ENCODE measurements around the gene GORASP1. TPM values are rescaled to one million over a fixed set of nuclear protein-coding genes. Genes with fewer than 3 reads are reported as not detected.

GORASP1 gene
- total RNA-seq, 2 experiments from 2014 or later, result 31.6 to 33.7 TPM

GRCh38 chr3:39137991-39138803, 30.8 kb upstream of the GORASP1 start:
- peaks cover 16% of the 10 kb centered on the region for H3K4me1 Mint-ChIP-seq
- no peak overlapping the region for H3K4me3 Mint-ChIP-seq
- H3K9me3 Mint-ChIP-seq, result no peaks in the 10 kb centered on the region
- ChIA-PET CTCF (interaction anchor here (0.6 to 1.7 kb wide), 5 partner anchors 9 to 150 kb away, joined by 3 to 6 read pairs (median 3); no protein-coding TSS in a partner anchor), POLR2A (no interaction called here)
- H3K27me3 Mint-ChIP-seq, result no peaks in the 10 kb centered on the region
- H3K36me3 Mint-ChIP-seq (ENCODE audit: low read depth), result peaks cover 16% of the 10 kb centered on the region
- H3K27ac Mint-ChIP-seq, result no peak overlapping the region
- DNase-seq, result no peak

GRCh38 chr3:39137435-39137936, 30.1 kb upstream of the GORASP1 start:
- Mint-ChIP-seq H3K27ac (no peak overlapping the region), H3K36me3 (ENCODE audit: low read depth) (peaks cover 10% of the 10 kb centered on the region), H3K9me3 (no peaks in the 10 kb centered on the region), H3K4me1 (peaks cover 13% of the 10 kb centered on the region), H3K27me3 (no peaks in the 10 kb centered on the region), H3K4me3 (no peak overlapping the region)
- POLR2A ChIA-PET, result no interaction called here
- no peak for DNase-seq
- CTCF ChIA-PET, result interaction anchor here (0.9 to 1.7 kb wide), 4 partner anchors 10 to 151 kb away, joined by 3 to 6 read pairs (median 4); no protein-coding TSS in a partner anchor

DNA sequence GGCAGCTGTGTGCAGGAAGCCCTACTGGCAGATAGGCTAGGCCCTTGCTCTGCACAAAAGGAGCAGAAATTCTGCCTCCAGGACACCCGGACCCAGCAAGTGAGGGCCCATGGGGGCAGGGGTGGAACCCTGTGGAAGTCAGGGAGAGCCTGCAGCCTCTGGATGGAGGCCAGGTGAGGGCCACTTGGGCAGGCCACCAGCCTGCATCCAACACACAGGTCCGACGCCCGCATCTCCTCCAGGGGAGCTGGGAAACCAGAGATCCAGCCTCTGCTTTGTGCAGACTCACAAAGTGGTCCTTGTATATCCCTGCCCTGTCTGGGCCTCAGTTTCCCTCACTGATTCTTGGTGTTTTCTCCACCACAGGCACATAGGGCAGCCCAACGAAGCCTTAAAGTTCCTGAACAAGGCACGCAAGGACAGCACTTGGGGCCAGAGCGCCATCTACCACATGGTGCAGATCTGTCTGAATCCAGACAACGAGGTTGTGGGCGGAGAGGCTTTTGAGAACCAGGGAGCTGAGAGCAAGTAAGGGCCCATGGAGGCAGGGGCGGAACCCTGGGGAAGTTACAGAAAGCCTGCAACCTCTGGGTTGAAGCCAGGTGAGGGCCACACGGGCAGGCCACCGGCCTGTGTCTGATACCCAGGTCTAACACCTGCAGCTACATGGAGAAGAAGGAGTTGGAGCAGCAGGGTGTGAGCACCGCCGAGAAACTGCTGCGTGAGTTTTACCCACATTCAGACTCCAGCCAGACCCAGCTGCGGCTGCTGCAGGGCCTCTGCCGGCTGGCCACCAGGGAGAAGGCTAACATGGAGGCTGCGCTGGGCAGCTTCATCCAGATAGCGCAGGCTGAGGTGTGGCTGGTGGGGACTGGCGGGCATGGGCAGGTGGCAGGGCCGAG, 29.4 kb upstream of the GORASP1 start:
- Mint-ChIP-seq H3K36me3 (ENCODE audit: low read depth) (peaks cover 6% of the 10 kb centered on the region), H3K9me3 (no peaks in the 10 kb centered on the region), H3K4me1 (peaks cover 8% of the 10 kb centered on the region), H3K27me3 (no peaks in the 10 kb centered on the region), H3K27ac (no peak overlapping the region), H3K4me3 (no peak overlapping the region)
- POLR2A ChIA-PET, result no interaction called here
- CTCF ChIA-PET, result interaction anchor here (0.6 to 1.7 kb wide), 6 partner anchors 10 to 151 kb away, joined by 3 to 6 read pairs (median 4); no protein-coding TSS in a partner anchor
- DNase-seq, result no peak

- ChIA-PET POLR2A (no interaction called here), CTCF (interaction anchor here (1.9 to 2.2 kb wide), 2 partner anchors 9 to 10 kb away, joined by 4 to 10 read pairs; no protein-coding TSS in a partner anchor)
- DNase-seq, result no peak
- Mint-ChIP-seq H3K4me3 (no peak overlapping the region), H3K9me3 (no peaks in the 10 kb centered on the region), H3K27me3 (no peaks in the 10 kb centered on the region), H3K4me1 (no peaks in the 10 kb centered on the region), H3K27ac (no peak overlapping the region), H3K36me3 (ENCODE audit: low read depth) (peaks cover 3% of the 10 kb centered on the region)
Observed at GRCh38 chr3:39135170-39135805, 27.9 kb upstream of the GORASP1 start.

DNA sequence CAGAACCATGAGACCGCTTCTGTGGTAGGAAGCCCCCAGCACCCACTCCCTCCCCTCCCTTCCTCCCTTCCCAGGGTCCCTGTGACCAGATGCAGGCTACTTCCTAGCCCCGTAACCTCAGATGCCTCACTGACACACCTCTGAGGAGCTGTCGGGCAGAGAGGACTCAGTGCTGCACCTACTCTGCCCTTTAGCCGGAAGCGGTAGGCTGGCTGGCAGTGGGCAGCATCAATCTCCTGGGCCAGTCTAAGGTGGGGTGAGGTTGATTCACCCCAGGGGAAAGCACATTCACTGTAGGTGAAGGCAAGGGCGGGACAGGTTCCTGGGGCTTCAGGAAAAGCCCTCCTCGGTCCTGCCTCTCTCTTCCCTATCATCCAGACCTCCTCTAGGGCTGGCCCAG, 26.9 kb upstream of the GORASP1 start:
- no peak for DNase-seq
- ChIA-PET POLR2A (no interaction called here), CTCF (interaction anchor here (0.6 to 2.2 kb wide), 5 partner anchors 8 to 18 kb away, joined by 3 to 10 read pairs (median 4); no protein-coding TSS in a partner anchor)
- H3K27ac Mint-ChIP-seq, result no peak overlapping the region
- H3K36me3 Mint-ChIP-seq (ENCODE audit: low read depth), result peaks cover 3% of the 10 kb centered on the region
- no peak overlapping the region for H3K4me3 Mint-ChIP-seq
- H3K9me3 Mint-ChIP-seq, result no peaks in the 10 kb centered on the region
- no peaks in the 10 kb centered on the region for H3K27me3 Mint-ChIP-seq
- H3K4me1 Mint-ChIP-seq, result no peaks in the 10 kb centered on the region

- ChIA-PET CTCF (interaction anchor here (0.6 to 2.2 kb wide), 7 partner anchors 9 to 158 kb away, joined by 3 to 10 read pairs (median 4); no protein-coding TSS in a partner anchor), POLR2A (no interaction called here)
- no peaks in the 10 kb centered on the region for H3K4me1 Mint-ChIP-seq
- H3K9me3 Mint-ChIP-seq, result no peaks in the 10 kb centered on the region
- H3K4me3 Mint-ChIP-seq, result no peak overlapping the region
- H3K27me3 Mint-ChIP-seq, result no peaks in the 10 kb centered on the region
- peaks cover 3% of the 10 kb centered on the region for H3K36me3 Mint-ChIP-seq (ENCODE audit: low read depth)
- H3K27ac Mint-ChIP-seq, result no peak overlapping the region
- DNase-seq, result no peak
Observed at GRCh38 chr3:39133822-39134221, 26.4 kb upstream of the GORASP1 start.

DNA sequence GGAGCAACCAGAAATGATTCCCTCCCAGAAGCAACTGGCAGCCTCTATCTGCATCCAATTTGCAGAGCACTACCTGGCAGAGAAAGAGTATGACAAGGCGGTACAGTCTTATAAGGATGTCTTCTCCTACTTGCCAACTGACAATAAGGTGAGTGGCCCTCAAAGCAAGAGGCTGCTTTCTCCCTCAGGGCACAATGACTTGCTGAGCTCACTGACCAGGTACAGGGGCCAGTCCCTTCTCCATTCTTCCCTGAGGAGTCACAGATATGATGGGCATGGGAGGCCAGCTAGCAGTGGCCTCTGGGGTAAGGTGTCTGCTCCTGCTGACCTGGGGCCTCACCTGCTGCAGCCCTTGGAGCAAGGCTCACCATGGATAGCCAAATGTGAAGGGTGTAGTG, 25.7 kb upstream of the GORASP1 start:
- no peaks in the 10 kb centered on the region for H3K9me3 Mint-ChIP-seq
- DNase-seq, result no peak
- no peak overlapping the region for H3K4me3 Mint-ChIP-seq
- H3K4me1 Mint-ChIP-seq, result peaks cover 6% of the 10 kb centered on the region
- H3K36me3 Mint-ChIP-seq (ENCODE audit: low read depth), result peaks cover 3% of the 10 kb centered on the region
- CTCF ChIA-PET, result interaction anchor here (1.2 to 2.2 kb wide), 5 partner anchors 8 to 158 kb away, joined by 3 to 10 read pairs (median 4); no protein-coding TSS in a partner anchor
- no peak overlapping the region for H3K27ac Mint-ChIP-seq
- POLR2A ChIA-PET, result no interaction called here
- H3K27me3 Mint-ChIP-seq, result no peaks in the 10 kb centered on the region

- Mint-ChIP-seq H3K36me3 (ENCODE audit: low read depth) (peaks cover 3% of the 10 kb centered on the region), H3K4me1 (peaks cover 13% of the 10 kb centered on the region), H3K27ac (no peak overlapping the region), H3K4me3 (no peak overlapping the region), H3K27me3 (no peaks in the 10 kb centered on the region), H3K9me3 (no peaks in the 10 kb centered on the region)
- POLR2A ChIA-PET, result no interaction called here
- no peak for DNase-seq
- CTCF ChIA-PET, result interaction anchor here (1.0 to 1.7 kb wide), 6 partner anchors 14 to 159 kb away, joined by 3 to 6 read pairs (median 3); no protein-coding TSS in a partner anchor
Observed at GRCh38 chr3:39132096-39133092, 25.0 kb upstream of the GORASP1 start.

GRCh38 chr3:39130693-39131265, 23.4 kb upstream of the GORASP1 start:
- CTCF ChIA-PET, result interaction anchor here (0.9 to 1.5 kb wide), 7 partner anchors 13 to 60 kb away, joined by 3 to 5 read pairs (median 4); partner anchors contain the start of genes GORASP1 and TTC21A
- POLR2A ChIA-PET, result no interaction called here
- peaks cover 22% of the 10 kb centered on the region for H3K4me1 Mint-ChIP-seq

GRCh38 chr3:39130026-39130425, 22.6 kb upstream of the GORASP1 start:
- CTCF ChIA-PET, result interaction anchor here (1.4 to 2.2 kb wide), 3 partner anchors 9 to 15 kb away, joined by 3 to 6 read pairs (median 4); no protein-coding TSS in a partner anchor
- H3K4me1 Mint-ChIP-seq, result peaks cover 22% of the 10 kb centered on the region
- peaks cover 3% of the 10 kb centered on the region for H3K36me3 Mint-ChIP-seq (ENCODE audit: low read depth)
- H3K27ac Mint-ChIP-seq, result peak overlapping the region; percentile 22
- no peaks in the 10 kb centered on the region for H3K27me3 Mint-ChIP-seq
- POLR2A ChIA-PET, result interaction anchor here (0.5 kb wide), 1 partner anchor 14 kb away, joined by 7 read pairs; no protein-coding TSS in a partner anchor
- no peak for DNase-seq
- no peaks in the 10 kb centered on the region for H3K9me3 Mint-ChIP-seq
- no peak overlapping the region for H3K4me3 Mint-ChIP-seq

More at GRCh38 chr3:39130693-39131265, 23.4 kb upstream of the GORASP1 start:
- Mint-ChIP-seq H3K36me3 (ENCODE audit: low read depth) (peaks cover 3% of the 10 kb centered on the region), H3K27ac (no peak overlapping the region), H3K4me3 (no peak overlapping the region), H3K9me3 (no peaks in the 10 kb centered on the region), H3K27me3 (no peaks in the 10 kb centered on the region)
- DNase-seq, result no peak

DNA sequence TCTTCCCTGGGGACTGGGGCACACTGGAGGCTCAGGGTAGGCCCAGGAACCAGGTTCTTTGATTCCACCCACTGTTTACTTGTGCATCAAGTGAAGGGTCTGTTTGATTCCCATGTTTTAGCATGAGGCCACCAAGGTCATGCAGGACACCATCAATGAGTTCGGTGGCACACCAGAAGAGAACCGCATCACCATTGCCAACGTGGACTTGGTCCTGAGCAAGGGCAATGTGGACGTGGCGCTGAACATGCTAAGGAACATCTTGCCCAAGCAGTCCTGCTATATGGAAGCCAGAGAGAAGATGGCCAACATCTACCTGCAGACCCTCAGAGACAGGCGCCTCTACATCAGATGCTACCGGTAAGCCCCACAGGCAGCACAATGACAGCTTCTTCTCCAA, 21.5 kb upstream of the GORASP1 start:
- Mint-ChIP-seq H3K36me3 (ENCODE audit: low read depth) (peaks cover 3% of the 10 kb centered on the region), H3K9me3 (no peaks in the 10 kb centered on the region), H3K27ac (peak overlapping the region; percentile 73), H3K27me3 (peaks cover 2% of the 10 kb centered on the region), H3K4me1 (peaks cover 22% of the 10 kb centered on the region), H3K4me3 (no peak overlapping the region)
- ChIA-PET POLR2A (no interaction called here), CTCF (interaction anchor here (0.8 to 2.7 kb wide), 6 partner anchors 10 to 43 kb away, joined by 3 to 9 read pairs (median 4); no protein-coding TSS in a partner anchor)
- no peak for DNase-seq
